GM12873 (cell line): ENCODE results near the gene TNFAIP6.

ENCODE experiments used
- CTCF ChIP-seq: IDR thresholded peaks from 2 replicates; pipeline ENCODE4 v1.5.1; 2012; ENCODE audit warnings: low read depth, mild to moderate bottlenecking, moderate library complexity, low read length, control low read depth; ENCODE audit not compliant: insufficient read depth; ENCODE audit errors: missing control alignments

TNFAIP6 gene

DNA sequence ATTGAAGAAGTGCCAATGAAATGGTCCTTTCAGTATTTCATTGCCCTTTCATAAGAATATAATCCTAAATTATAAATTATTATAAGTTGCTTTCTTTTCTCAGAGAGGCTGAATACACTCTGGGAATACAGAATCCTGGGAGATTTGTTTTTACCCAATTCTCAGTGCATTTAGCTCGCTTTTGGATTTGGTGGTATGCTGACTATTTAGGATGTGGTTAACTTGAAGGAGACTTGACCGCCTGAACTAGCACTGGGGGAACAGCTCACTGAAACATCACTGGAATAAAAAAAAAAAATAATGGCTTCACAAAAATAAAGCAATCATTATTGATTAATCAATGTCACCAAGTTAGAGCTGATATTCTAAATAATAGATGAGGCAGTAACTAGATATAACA is 10.2 kb downstream of the TNFAIP6 start:
- TF ChIP-seq CTCF: no peak

GRCh38 chr2:151374436-151374835 is 17.0 kb downstream of the TNFAIP6 start:
- TF ChIP-seq CTCF: no peak

- no peak for TF ChIP-seq CTCF
Measured at GRCh38 chr2:151379169-151379568, 21.8 kb downstream of the TNFAIP6 start.

DNA sequence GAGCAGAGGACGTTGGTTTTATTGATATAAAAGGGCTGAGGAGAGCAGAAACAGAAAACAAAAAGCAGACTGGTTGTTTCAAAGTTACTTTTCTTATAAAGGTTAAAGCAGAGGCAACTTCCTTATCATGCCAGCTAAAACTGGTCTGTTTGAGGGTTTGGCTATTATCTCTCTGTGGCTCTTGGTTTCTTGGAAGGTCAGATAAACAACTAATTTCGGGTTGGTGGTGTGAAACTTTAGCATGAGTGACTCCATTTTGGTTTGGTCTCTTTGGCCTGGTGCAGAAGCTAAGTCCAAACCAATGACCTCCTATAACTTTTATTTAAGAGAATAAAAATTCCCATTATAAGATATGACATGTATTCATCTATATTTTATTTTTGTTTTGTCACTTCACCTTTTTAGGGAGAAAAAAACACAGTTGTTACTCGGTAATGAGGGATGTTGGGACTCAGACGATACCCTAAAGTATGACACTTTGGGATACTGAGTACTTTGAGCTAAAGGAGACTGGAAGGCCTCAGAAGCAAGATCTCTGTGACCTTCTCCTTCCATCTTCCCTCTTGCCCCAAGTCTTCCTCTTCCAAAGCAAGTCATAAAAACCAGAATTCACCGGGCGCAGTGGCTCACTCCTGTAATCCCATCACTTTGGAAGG is 23.3 kb downstream of the TNFAIP6 start:
- no peak for TF ChIP-seq CTCF

GRCh38 chr2:151381266-151381665 is 23.9 kb downstream of the TNFAIP6 start:
- TF ChIP-seq CTCF: no peak

DNA sequence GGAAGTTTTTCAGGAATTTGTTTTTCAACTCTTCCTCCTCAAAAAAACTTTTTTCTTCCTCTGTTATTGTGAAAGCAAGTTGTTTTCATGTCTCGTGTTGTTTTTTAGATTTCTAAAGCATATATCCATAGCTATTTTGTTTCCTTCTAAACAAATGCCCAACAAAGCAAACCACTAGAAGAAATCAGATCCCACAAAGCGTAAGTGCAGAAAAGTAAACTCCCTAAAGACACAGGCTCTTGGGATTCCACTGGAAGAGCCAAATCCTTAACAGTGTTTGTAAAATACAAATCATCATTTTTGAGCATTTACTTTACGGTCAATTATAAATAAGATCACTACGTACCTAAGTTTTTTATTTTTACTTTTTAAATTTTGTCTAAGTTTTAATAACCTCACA is 30.6 kb downstream of the TNFAIP6 start:
- no peak for TF ChIP-seq CTCF

DNA sequence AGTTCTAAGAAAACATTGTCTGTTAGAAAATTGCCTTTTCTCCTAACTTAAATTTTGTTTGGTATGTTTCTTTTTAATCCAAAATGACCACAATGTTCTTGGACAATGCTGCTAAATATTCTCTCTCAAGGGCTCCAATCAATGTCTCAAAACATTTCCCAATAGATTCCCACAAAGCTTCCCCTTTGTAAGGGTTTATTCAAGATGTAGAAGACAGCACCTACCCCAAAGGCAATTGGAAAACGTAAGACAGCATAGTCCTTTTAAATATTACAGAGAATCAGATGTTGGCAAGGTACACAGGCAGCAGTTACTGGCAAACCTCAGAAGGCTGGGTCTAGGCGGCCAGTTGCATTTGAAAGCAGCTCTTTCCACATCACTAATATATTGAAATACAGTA is 34.0 kb downstream of the TNFAIP6 start:
- no peak for TF ChIP-seq CTCF
